NT2/D1 (cell line): ENCODE measurements around the gene CNTD1.
"Not testable (repeated sequence)": the region's sequence is repeated elsewhere in the genome, so short reads cannot be mapped to it uniquely, and the experiment has no call there.

Experiments used
- DNase-seq: peaks from one replicate; pipeline ENCODE4 v3.0.0-alpha.2; 2011; ENCODE audit warnings: low read depth, low spot score
- H3K27me3 ChIP-seq: 2 replicates; pipeline ENCODE4 v1.6.0; 2011; ENCODE audit warnings: mild to moderate bottlenecking; ENCODE audit not compliant: insufficient read length, insufficient read depth
- H3K36me3 ChIP-seq: 2 replicates; pipeline ENCODE4 v1.6.1; 2011; ENCODE audit warnings: mild to moderate bottlenecking, low read length, mixed read lengths; ENCODE audit not compliant: insufficient read depth, insufficient read length
- H3K4me1 ChIP-seq: 2 replicates; pipeline ENCODE4 v1.5.1; 2011; ENCODE audit not compliant: insufficient read depth, insufficient read length
- H3K4me3 ChIP-seq: 2 replicates; pipeline ENCODE4 v1.5.1; 2011; ENCODE audit warnings: low read depth; ENCODE audit not compliant: insufficient read length
- H3K9ac ChIP-seq: 2 replicates; pipeline ENCODE4 v1.6.0; 2011; ENCODE audit warnings: low read depth; ENCODE audit not compliant: insufficient read length
- H3K9me3 ChIP-seq: 2 replicates; pipeline ENCODE4 v1.5.1; 2011; ENCODE audit warnings: mild to moderate bottlenecking, low read length; ENCODE audit not compliant: insufficient read depth
- SUZ12 ChIP-seq: IDR thresholded peaks from 2 replicates; pipeline ENCODE4 v1.6.1; 2011; ENCODE audit not compliant: insufficient read length, insufficient read depth; ENCODE audit errors: extremely low read depth
- YY1 ChIP-seq: IDR thresholded peaks from 2 replicates; pipeline ENCODE4 v1.6.1; 2011; ENCODE audit not compliant: insufficient read length, insufficient read depth
- ZNF274 ChIP-seq: IDR thresholded peaks from 2 replicates; pipeline ENCODE4 v1.6.1; 2011; ENCODE audit warnings: mild to moderate bottlenecking, low read depth, low read length

The CNTD1 gene

DNA sequence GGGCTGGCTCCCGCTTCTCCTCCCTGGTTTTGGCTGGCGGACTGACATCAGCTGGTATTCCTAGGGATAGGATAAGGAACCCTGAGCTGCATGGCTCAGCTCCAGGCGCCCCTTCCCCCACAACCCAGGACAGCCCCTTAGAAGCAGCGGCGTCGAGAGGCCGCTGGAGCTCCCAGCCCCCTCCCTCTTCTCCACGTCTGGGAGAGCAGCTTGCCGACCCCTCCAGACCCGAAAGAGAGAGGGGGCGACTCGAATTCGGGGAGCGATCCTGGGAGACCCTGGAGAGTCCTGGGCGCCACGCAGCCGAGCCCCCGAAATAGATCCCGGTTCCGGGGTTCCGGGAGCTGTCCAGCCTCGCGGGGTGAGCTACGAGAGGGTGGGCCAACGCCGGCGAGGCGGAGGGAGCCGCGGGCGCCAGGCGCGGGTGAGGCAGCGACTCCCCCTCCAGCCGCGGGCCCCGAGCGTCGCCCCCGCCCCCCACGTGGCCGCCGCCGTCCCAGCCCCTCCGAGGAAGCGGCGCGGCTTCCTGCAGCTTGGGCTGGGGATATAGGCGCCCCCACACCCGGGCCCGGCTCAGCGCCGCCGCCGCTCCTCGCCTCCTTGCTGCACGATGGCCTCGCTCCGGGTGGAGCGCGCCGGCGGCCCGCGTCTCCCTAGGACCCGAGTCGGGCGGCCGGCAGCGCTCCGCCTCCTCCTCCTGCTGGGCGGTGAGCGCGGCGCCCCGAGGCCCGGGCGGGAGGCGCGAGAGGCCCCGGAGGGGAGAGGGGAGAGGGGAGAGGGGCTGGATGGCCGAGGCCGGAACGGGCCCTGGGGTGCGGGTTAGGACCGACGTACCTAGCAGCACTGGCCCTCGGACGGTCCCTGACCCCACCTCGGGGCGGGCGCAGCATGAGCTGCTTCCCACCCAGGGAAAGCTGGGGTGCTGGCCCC, 37.7 kb upstream of the CNTD1 start, which contains the start of gene RAMP2:
Gene RAMP2 (plus strand): TSS at position 576 of the 930 bp plus-strand sequence. CDS start 35 bp downstream, at position 611.
- peak within 1 kb of the TSS; percentile 78 for H3K9ac ChIP-seq
- peaks cover 29% of the 10 kb centered on the region for H3K27me3 ChIP-seq
- no peaks in the 10 kb centered on the region for H3K9me3 ChIP-seq
- peak within 1 kb of the TSS; percentile 45 for H3K4me3 ChIP-seq
- no peaks in the 10 kb centered on the region for H3K36me3 ChIP-seq
- TF ChIP-seq YY1: no peak
- no peak for TF ChIP-seq SUZ12
- no peak for TF ChIP-seq ZNF274
- peaks cover 12% of the 10 kb centered on the region for H3K4me1 ChIP-seq
- no peak for DNase-seq

DNA sequence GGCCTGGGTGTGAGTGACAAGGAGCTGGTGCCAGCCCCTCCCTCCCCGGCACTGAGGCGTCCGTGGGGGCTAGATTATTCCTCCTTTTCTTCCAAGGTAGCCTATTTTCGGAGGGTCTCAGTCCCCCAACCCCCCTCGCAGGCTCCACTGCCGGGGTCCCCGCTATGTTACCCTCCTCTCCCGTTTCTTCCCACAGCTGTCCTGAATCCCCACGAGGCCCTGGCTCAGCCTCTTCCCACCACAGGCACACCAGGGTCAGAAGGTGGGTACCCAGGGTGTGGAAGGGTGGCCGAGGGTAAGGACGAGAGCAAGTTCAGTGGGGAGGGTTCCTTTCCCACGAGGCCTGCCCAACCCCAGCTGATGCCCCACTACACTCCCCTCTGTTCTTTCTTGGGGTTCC, 37.0 kb upstream of the CNTD1 start:
- Histone ChIP-seq H3K36me3 (no peaks in the 10 kb centered on the region), H3K9me3 (no peaks in the 10 kb centered on the region), H3K27me3 (peaks cover 29% of the 10 kb centered on the region), H3K4me3 (peak overlapping the region; percentile 45), H3K4me1 (peaks cover 12% of the 10 kb centered on the region), H3K9ac (peak overlapping the region; percentile 78)
- no peak for TF ChIP-seq ZNF274
- TF ChIP-seq YY1: no peak
- no peak for TF ChIP-seq SUZ12
- DNase-seq: no peak

DNA sequence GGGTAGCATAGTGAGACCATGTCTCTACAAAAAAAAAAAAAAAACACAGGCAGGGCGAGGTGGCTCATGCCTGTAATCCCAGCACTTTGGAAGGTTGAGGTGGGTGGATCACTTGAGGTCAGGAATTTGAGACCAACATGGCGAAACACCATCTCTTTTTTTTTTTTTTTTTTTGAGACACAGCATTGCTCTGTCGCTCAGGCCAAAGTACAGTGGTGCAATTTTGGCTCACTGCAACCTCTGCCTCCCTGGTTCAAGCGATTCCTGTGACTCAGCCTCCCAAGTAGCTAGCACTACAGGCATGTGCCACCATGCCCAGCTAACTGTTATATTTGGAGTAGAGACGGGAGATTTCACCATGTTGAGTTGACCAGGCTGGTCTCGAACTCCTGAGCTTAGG, 32.5 kb upstream of the CNTD1 start:
- no peak for TF ChIP-seq ZNF274
- no peak for TF ChIP-seq YY1
- no peak for TF ChIP-seq SUZ12
- peaks cover 12% of the 10 kb centered on the region for H3K4me1 ChIP-seq
- H3K4me3 ChIP-seq: no peak overlapping the region
- DNase-seq: no peak
- no peaks in the 10 kb centered on the region for H3K36me3 ChIP-seq
- H3K9ac ChIP-seq: no peak overlapping the region
- H3K9me3 ChIP-seq: no peaks in the 10 kb centered on the region
- H3K27me3 ChIP-seq: peaks cover 13% of the 10 kb centered on the region

DNA sequence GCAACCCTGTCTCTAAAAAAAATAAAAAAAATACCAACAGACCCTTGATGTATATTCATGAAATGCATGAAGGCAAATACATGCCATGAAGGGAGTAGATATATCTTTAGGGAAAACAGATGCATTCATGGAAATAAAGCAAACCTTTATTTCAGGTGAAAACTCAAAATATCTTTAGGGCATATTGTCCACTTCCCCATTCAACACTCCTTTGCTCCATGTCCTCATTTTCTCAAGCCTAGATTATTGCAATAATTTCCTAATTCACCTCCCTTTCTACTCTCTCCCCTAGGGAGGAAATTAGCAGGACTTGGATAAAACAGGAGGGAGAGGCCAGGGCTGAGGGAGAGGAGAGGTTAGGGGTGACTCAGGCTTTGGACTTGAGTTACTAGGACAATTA, 31.1 kb upstream of the CNTD1 start:
- H3K9me3 ChIP-seq: no peaks in the 10 kb centered on the region
- H3K27me3 ChIP-seq: no peaks in the 10 kb centered on the region
- no peak for TF ChIP-seq YY1
- TF ChIP-seq ZNF274: no peak
- TF ChIP-seq SUZ12: no peak
- no peaks in the 10 kb centered on the region for H3K36me3 ChIP-seq
- no peak overlapping the region for H3K9ac ChIP-seq
- peaks cover 2% of the 10 kb centered on the region for H3K4me1 ChIP-seq
- DNase-seq: no peak
- H3K4me3 ChIP-seq: no peak overlapping the region

DNA sequence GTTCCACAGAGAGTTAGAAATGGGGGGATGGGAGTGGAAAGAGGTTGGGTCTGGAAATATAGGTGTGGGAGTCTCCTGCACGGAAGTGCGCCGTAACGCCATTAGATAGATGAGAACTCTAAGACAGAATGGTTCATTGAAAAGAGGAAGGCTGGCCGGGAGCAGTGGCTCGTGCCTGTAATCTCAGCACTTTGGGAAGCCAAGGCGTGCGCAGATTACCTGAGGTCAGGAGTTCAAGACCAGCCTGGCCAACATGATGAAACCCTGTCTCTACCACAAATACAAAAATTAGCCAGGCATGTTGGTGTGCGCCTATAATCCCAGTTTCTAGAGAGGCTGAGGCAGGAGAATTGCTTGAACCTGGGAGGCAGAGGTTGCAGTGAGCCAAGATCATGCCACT, 30.7 kb upstream of the CNTD1 start:
- not testable (repeated sequence) for H3K36me3 ChIP-seq, H3K4me3 ChIP-seq, H3K9ac ChIP-seq, H3K4me1 ChIP-seq, H3K9me3 ChIP-seq, DNase-seq, H3K27me3 ChIP-seq

DNA sequence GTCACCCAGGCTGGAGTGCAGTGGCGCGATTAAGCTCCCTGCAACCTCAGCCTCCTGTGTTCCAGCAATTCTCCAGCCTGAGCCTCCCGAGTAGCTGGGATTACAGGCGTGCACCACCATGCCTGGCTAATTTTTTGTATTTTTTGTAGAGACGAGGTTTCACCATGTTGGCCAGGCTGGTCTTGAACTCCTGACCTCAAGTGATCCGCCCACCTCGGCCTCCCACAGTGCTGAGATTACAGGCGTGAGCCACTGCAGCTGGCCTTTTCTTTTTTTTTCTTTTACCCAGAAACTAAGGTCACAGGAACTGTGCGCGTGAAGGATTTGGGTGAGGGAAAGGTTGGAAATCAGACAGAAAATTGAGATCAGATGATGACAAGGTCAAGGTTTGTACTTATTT, 28.7 kb upstream of the CNTD1 start:
- H3K4me1 ChIP-seq, H3K9ac ChIP-seq, DNase-seq, H3K4me3 ChIP-seq, H3K36me3 ChIP-seq, H3K9me3 ChIP-seq, H3K27me3 ChIP-seq: not testable (repeated sequence)

DNA sequence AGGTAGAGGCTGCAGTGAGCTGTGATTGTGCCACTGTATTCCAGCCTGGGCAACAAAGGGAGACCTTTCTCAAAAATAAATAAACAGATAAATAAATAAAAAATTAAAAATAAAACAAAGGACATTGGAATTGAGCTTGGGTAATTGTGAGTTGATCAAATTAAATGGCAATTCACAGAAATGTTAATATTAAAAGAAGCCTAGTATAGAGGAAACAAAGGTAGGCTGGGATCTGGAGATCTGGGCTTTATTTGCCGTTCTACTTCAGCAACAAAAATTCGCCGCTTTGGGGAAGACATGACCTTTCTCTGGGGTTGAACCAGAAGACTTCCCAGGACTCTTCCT, 25.7 kb upstream of the CNTD1 start:
- Histone ChIP-seq H3K4me1 (peaks cover 6% of the 10 kb centered on the region), H3K4me3 (peak overlapping the region; percentile 88), H3K9ac (peak overlapping the region; percentile 97), H3K27me3 (no peaks in the 10 kb centered on the region), H3K9me3 (no peaks in the 10 kb centered on the region), H3K36me3 (peaks cover 36% of the 10 kb centered on the region)
- TF ChIP-seq ZNF274: no peak
- TF ChIP-seq YY1: no peak
- no peak for TF ChIP-seq SUZ12
- no peak for DNase-seq
